ENCODE results near the gene AHCTF1. TPM values are rescaled to one million over a fixed set of nuclear protein-coding genes. Genes with fewer than 3 reads are reported as not detected.
A peak's percentile ranks its signal among the peaks of the same experiment; 100 is the strongest.

The AHCTF1 gene
- total RNA-seq, 1 donor from 2014 or later = 20.2 TPM

- H3K27ac Mint-ChIP-seq (ENCODE audit: unreplicated experiment) = no peak overlapping the region
- no peak overlapping the region for H3K4me3 Mint-ChIP-seq (ENCODE audit: unreplicated experiment)
- H3K4me1 Mint-ChIP-seq (ENCODE audit: unreplicated experiment) = peaks cover 8% of the 10 kb centered on the region
- DNase-seq (ENCODE audit: low spot score) = no peak
- no peaks in the 10 kb centered on the region for H3K27me3 Mint-ChIP-seq (ENCODE audit: unreplicated experiment)
- H3K36me3 Mint-ChIP-seq (ENCODE audit: low read depth, unreplicated experiment) = peaks cover 8% of the 10 kb centered on the region
- H3K9me3 Mint-ChIP-seq (ENCODE audit: unreplicated experiment) = no peaks in the 10 kb centered on the region
- TF ChIP-seq CTCF (IDR thresholded peaks at IDR 0.05; ENCODE audit: unreplicated experiment) = no peak
Measured at GRCh38 chr1:246838118-246838456, 93.7 kb downstream of the AHCTF1 start.

- Mint-ChIP-seq H3K9me3 (ENCODE audit: unreplicated experiment) (no peaks in the 10 kb centered on the region), H3K27me3 (ENCODE audit: unreplicated experiment) (no peaks in the 10 kb centered on the region), H3K27ac (ENCODE audit: unreplicated experiment) (no peak overlapping the region), H3K4me1 (ENCODE audit: unreplicated experiment) (peaks cover 8% of the 10 kb centered on the region), H3K36me3 (ENCODE audit: low read depth, unreplicated experiment) (peaks cover 3% of the 10 kb centered on the region), H3K4me3 (ENCODE audit: unreplicated experiment) (no peak overlapping the region)
- no peak for DNase-seq (ENCODE audit: low spot score)
- no peak for TF ChIP-seq CTCF (IDR thresholded peaks at IDR 0.05; ENCODE audit: unreplicated experiment)
Measured at GRCh38 chr1:246837418-246838117, 94.2 kb downstream of the AHCTF1 start.

- Mint-ChIP-seq H3K27ac (ENCODE audit: unreplicated experiment) (no peak overlapping the region), H3K36me3 (ENCODE audit: low read depth, unreplicated experiment) (peaks cover 3% of the 10 kb centered on the region), H3K27me3 (ENCODE audit: unreplicated experiment) (no peaks in the 10 kb centered on the region), H3K4me1 (ENCODE audit: unreplicated experiment) (peaks cover 15% of the 10 kb centered on the region), H3K9me3 (ENCODE audit: unreplicated experiment) (no peaks in the 10 kb centered on the region), H3K4me3 (ENCODE audit: unreplicated experiment) (no peak overlapping the region)
- DNase-seq (ENCODE audit: low spot score) = no peak
- no peak for TF ChIP-seq CTCF (IDR thresholded peaks at IDR 0.05; ENCODE audit: unreplicated experiment)
Measured at GRCh38 chr1:246836209-246836966, 95.4 kb downstream of the AHCTF1 start.

GRCh38 chr1:246831543-246831942 lies 100.2 kb downstream of the AHCTF1 start:
- Mint-ChIP-seq H3K9me3 (ENCODE audit: unreplicated experiment) (peaks cover 6% of the 10 kb centered on the region), H3K27ac (ENCODE audit: unreplicated experiment) (peak overlapping the region; percentile 87), H3K4me1 (ENCODE audit: unreplicated experiment) (peaks cover 18% of the 10 kb centered on the region), H3K36me3 (ENCODE audit: low read depth, unreplicated experiment) (peaks cover 10% of the 10 kb centered on the region), H3K27me3 (ENCODE audit: unreplicated experiment) (peaks cover 2% of the 10 kb centered on the region), H3K4me3 (ENCODE audit: unreplicated experiment) (no peak overlapping the region)
- no peak for DNase-seq (ENCODE audit: low spot score)
- no peak for TF ChIP-seq CTCF (IDR thresholded peaks at IDR 0.05; ENCODE audit: unreplicated experiment)

- Mint-ChIP-seq H3K27me3 (ENCODE audit: unreplicated experiment) (peaks cover 2% of the 10 kb centered on the region), H3K9me3 (ENCODE audit: unreplicated experiment) (peaks cover 6% of the 10 kb centered on the region), H3K4me1 (ENCODE audit: unreplicated experiment) (peaks cover 17% of the 10 kb centered on the region), H3K36me3 (ENCODE audit: low read depth, unreplicated experiment) (peaks cover 10% of the 10 kb centered on the region), H3K4me3 (ENCODE audit: unreplicated experiment) (no peak overlapping the region), H3K27ac (ENCODE audit: unreplicated experiment) (no peak overlapping the region)
- no peak for DNase-seq (ENCODE audit: low spot score)
- no peak for TF ChIP-seq CTCF (IDR thresholded peaks at IDR 0.05; ENCODE audit: unreplicated experiment)
Measured at GRCh38 chr1:246828818-246829217, 102.9 kb downstream of the AHCTF1 start.

Measured in endothelial cell (in vitro differentiated cells).